Osteocyte (in vitro differentiated cells): ENCODE data around the gene LRSAM1. TPM values are rescaled to one million over a fixed set of nuclear protein-coding genes. Genes with fewer than 3 reads are reported as not detected.

Source experiments
- DNase-seq: peaks from one replicate; pipeline ENCODE4 v3.0.0; 2021; ENCODE audit warnings: mixed read lengths; ENCODE audit not compliant: unreplicated experiment; ENCODE audit errors: extremely low spot score
- H3K27ac Mint-ChIP-seq: one replicate; pipeline ENCODE4 v1.8.0; 2021; ENCODE audit warnings: mild to moderate bottlenecking, mixed read lengths; ENCODE audit not compliant: unreplicated experiment
- H3K27me3 Mint-ChIP-seq: one replicate; pipeline ENCODE4 v1.8.0; 2021; ENCODE audit warnings: mixed read lengths; ENCODE audit not compliant: unreplicated experiment
- H3K36me3 Mint-ChIP-seq: one replicate; pipeline ENCODE4 v1.8.0; 2021; ENCODE audit warnings: mixed read lengths; ENCODE audit not compliant: unreplicated experiment
- H3K4me1 Mint-ChIP-seq: one replicate; pipeline ENCODE4 v1.8.0; 2021; ENCODE audit warnings: mixed read lengths; ENCODE audit not compliant: unreplicated experiment
- H3K4me3 Mint-ChIP-seq: one replicate; pipeline ENCODE4 v1.8.0; 2021; ENCODE audit warnings: mild to moderate bottlenecking, moderate library complexity, mixed read lengths; ENCODE audit not compliant: unreplicated experiment
- H3K9me3 Mint-ChIP-seq: one replicate; pipeline ENCODE4 v1.8.0; 2021; ENCODE audit warnings: mixed read lengths; ENCODE audit not compliant: unreplicated experiment
- CTCF ChIP-seq: fragments of 200-600 bp; sonication (generic); IDR thresholded peaks from 2 replicates; pipeline ENCODE4 v1.5.0; 2021; ENCODE audit warnings: antibody characterized with exemption, mild to moderate bottlenecking, moderate library complexity
- total RNA-seq: library from RNA; stranded (reverse); gene quantifications from 2 replicates; pipeline ENCODE4 v1.2.1, GENCODE V29; 2021

Gene LRSAM1
- total RNA-seq, 1 donor from 2014 or later: 26.0 TPM

- peaks cover 30% of the 10 kb centered on the region for H3K4me1 Mint-ChIP-seq
- H3K9me3 Mint-ChIP-seq: no peaks in the 10 kb centered on the region
- peaks cover 14% of the 10 kb centered on the region for H3K36me3 Mint-ChIP-seq
- H3K27ac Mint-ChIP-seq: no peak overlapping the region
- no peak for TF ChIP-seq CTCF
- H3K4me3 Mint-ChIP-seq: no peak overlapping the region
- DNase-seq: no peak
- H3K27me3 Mint-ChIP-seq: no peaks in the 10 kb centered on the region
These were observed 42.4 kb downstream of the LRSAM1 start for GRCh38 chr9:127493592-127494303.

GRCh38 chr9:127494304-127494702, 43.0 kb downstream of the LRSAM1 start:
- Mint-ChIP-seq H3K4me1 (peaks cover 30% of the 10 kb centered on the region), H3K27me3 (no peaks in the 10 kb centered on the region), H3K9me3 (no peaks in the 10 kb centered on the region), H3K4me3 (no peak overlapping the region), H3K27ac (peak overlapping the region; percentile 27), H3K36me3 (peaks cover 11% of the 10 kb centered on the region)
- no peak for DNase-seq
- no peak for TF ChIP-seq CTCF

GRCh38 chr9:127495884-127496555, 44.7 kb downstream of the LRSAM1 start:
- Mint-ChIP-seq H3K36me3 (peaks cover 10% of the 10 kb centered on the region), H3K27ac (peak overlapping the region; percentile 75), H3K9me3 (no peaks in the 10 kb centered on the region), H3K4me3 (no peak overlapping the region), H3K4me1 (peaks cover 25% of the 10 kb centered on the region), H3K27me3 (no peaks in the 10 kb centered on the region)
- TF ChIP-seq CTCF: no peak
- DNase-seq: no peak

- peaks cover 21% of the 10 kb centered on the region for H3K4me1 Mint-ChIP-seq
These were observed 45.7 kb downstream of the LRSAM1 start for GRCh38 chr9:127496974-127497373.

More at GRCh38 chr9:127496974-127497373, 45.7 kb downstream of the LRSAM1 start:
- Mint-ChIP-seq H3K36me3 (peaks cover 16% of the 10 kb centered on the region), H3K27me3 (no peaks in the 10 kb centered on the region), H3K27ac (no peak overlapping the region), H3K9me3 (no peaks in the 10 kb centered on the region), H3K4me3 (no peak overlapping the region)
- no peak for DNase-seq
- no peak for TF ChIP-seq CTCF
